ENCODE results near the gene CTRL. TPM values are rescaled to one million over a fixed set of nuclear protein-coding genes. Genes with fewer than 3 reads are reported as not detected.

The CTRL gene
- total and polyA plus RNA-seq, 3 donors from 2014 or later: 0.36 to 1.7 (median 0.62) TPM

GRCh38 chr16:67882374-67883145 is 49.1 kb downstream of the CTRL start:
- intact Hi-C loops (cut with DNase I; ENCODE audit: low total_unique reads): no loop called here
- Histone ChIP-seq H3K4me1 (peaks cover 10% of the 10 kb centered on the region), H3K27me3 (no peaks in the 10 kb centered on the region), H3K9me3 (no peaks in the 10 kb centered on the region), H3K36me3 (ENCODE audit: low read depth, missing control alignments) (no peaks in the 10 kb centered on the region), H3K27ac (no peak overlapping the region), H3K4me3 (no peak overlapping the region)
- no peak for DNase-seq
- TF ChIP-seq, protein P1, sequence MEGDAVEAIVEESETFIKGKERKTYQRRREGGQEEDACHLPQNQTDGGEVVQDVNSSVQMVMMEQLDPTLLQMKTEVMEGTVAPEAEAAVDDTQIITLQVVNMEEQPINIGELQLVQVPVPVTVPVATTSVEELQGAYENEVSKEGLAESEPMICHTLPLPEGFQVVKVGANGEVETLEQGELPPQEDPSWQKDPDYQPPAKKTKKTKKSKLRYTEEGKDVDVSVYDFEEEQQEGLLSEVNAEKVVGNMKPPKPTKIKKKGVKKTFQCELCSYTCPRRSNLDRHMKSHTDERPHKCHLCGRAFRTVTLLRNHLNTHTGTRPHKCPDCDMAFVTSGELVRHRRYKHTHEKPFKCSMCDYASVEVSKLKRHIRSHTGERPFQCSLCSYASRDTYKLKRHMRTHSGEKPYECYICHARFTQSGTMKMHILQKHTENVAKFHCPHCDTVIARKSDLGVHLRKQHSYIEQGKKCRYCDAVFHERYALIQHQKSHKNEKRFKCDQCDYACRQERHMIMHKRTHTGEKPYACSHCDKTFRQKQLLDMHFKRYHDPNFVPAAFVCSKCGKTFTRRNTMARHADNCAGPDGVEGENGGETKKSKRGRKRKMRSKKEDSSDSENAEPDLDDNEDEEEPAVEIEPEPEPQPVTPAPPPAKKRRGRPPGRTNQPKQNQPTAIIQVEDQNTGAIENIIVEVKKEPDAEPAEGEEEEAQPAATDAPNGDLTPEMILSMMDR (IDR thresholded peaks at IDR 0.05): no peak
- no peak for TF ChIP-seq POLR2A (IDR thresholded peaks at IDR 0.05)
- WGBS, 2 donors: 76 to 80% methylated on average over 13 to 18 of the region's 18 CpGs

- intact Hi-C loops (cut with DNase I; ENCODE audit: low total_unique reads): no loop called here
- Histone ChIP-seq H3K4me1 (peaks cover 10% of the 10 kb centered on the region), H3K27me3 (no peaks in the 10 kb centered on the region), H3K27ac (peak overlapping the region in 1 of 2 donors; percentile 29), H3K4me3 (no peak overlapping the region), H3K9me3 (no peaks in the 10 kb centered on the region), H3K36me3 (ENCODE audit: low read depth, missing control alignments) (no peaks in the 10 kb centered on the region)
- 81 to 85% methylated on average over 19 to 21 of the region's 21 CpGs for WGBS, 2 donors
- DNase-seq: peak; percentile 78
- no peak for TF ChIP-seq POLR2A (IDR thresholded peaks at IDR 0.05)
- TF ChIP-seq, protein P1 (IDR thresholded peaks at IDR 0.05): no peak
Observed at GRCh38 chr16:67881621-67882161, 50.0 kb downstream of the CTRL start.

GRCh38 chr16:67880584-67880983 is 51.1 kb downstream of the CTRL start:
- H3K36me3 ChIP-seq (ENCODE audit: low read depth, missing control alignments): no peaks in the 10 kb centered on the region
- no peaks in the 10 kb centered on the region for H3K27me3 ChIP-seq
- H3K4me3 ChIP-seq: no peak overlapping the region
- no peak for DNase-seq
- H3K27ac ChIP-seq: no peak overlapping the region
- 92 to 94% methylated on average over 13 of the region's 13 CpGs for WGBS, 2 donors
- peaks cover 10% of the 10 kb centered on the region for H3K4me1 ChIP-seq
- TF ChIP-seq, protein P1 (IDR thresholded peaks at IDR 0.05): no peak
- no peak for TF ChIP-seq POLR2A (IDR thresholded peaks at IDR 0.05)
- intact Hi-C loops (cut with DNase I; ENCODE audit: low total_unique reads): no loop called here
- no peaks in the 10 kb centered on the region for H3K9me3 ChIP-seq

- H3K4me3 ChIP-seq: no peak overlapping the region
- H3K9me3 ChIP-seq: no peaks in the 10 kb centered on the region
- no peaks in the 10 kb centered on the region for H3K27me3 ChIP-seq
- intact Hi-C loops (cut with DNase I; ENCODE audit: low total_unique reads): no loop called here
- TF ChIP-seq, protein P1 (IDR thresholded peaks at IDR 0.05): no peak
- no peak for TF ChIP-seq POLR2A (IDR thresholded peaks at IDR 0.05)
- H3K36me3 ChIP-seq (ENCODE audit: low read depth, missing control alignments): no peaks in the 10 kb centered on the region
- H3K4me1 ChIP-seq: peaks cover 12% of the 10 kb centered on the region
- no peak overlapping the region for H3K27ac ChIP-seq
- no peak for DNase-seq
- WGBS, 2 donors: 71 to 100% methylated on average over 3 to 5 of the region's 5 CpGs
Observed at GRCh38 chr16:67879936-67880335, 51.7 kb downstream of the CTRL start.

Small RNA genes lying within 50 kb of the gene (small RNA-seq; reads per million reads assigned to genes)
- 0 reads per million in 2 donors for gene NRN1L

Other genes with a start within 250 kb of the CTRL start
- gene GFOD2, start 212.5 kb downstream of the CTRL start, total RNA-seq: 10 to 100 TPM; 18.0 to 20.4 TPM
- gene GFOD2, start 212.5 kb downstream of the CTRL start, polyA plus RNA-seq (ENCODE audit: insufficient read depth, low read depth, low replicate concordance): 23.0 TPM
- 10 to 100 TPM; 23.0 to 25.2 TPM for gene RANBP10, start 125.3 kb downstream of the CTRL start, total RNA-seq
- 23.5 TPM for gene RANBP10, start 125.3 kb downstream of the CTRL start, polyA plus RNA-seq (ENCODE audit: insufficient read depth, low read depth, low replicate concordance)
- 10 to 100 TPM; 31.3 to 40.4 TPM for gene TSNAXIP1, start 125.0 kb downstream of the CTRL start, total RNA-seq
- gene TSNAXIP1, start 125.0 kb downstream of the CTRL start, polyA plus RNA-seq (ENCODE audit: insufficient read depth, low read depth, low replicate concordance): 93.7 TPM
- gene THAP11, start 89.5 kb downstream of the CTRL start, total RNA-seq: 10 to 100 TPM; 56.8 to 59.7 TPM
- gene THAP11, start 89.5 kb downstream of the CTRL start, polyA plus RNA-seq (ENCODE audit: insufficient read depth, low read depth, low replicate concordance): 24.0 TPM
- 100 to 1,000 TPM; 239 to 297 TPM for gene NUTF2, start 84.9 kb downstream of the CTRL start, total RNA-seq
- gene NUTF2, start 84.9 kb downstream of the CTRL start, polyA plus RNA-seq (ENCODE audit: insufficient read depth, low read depth, low replicate concordance): 121 TPM
- 100 to 1,000 TPM; 115 to 154 TPM for gene CENPT, start 84.2 kb downstream of the CTRL start, total RNA-seq
- gene CENPT, start 84.2 kb downstream of the CTRL start, polyA plus RNA-seq (ENCODE audit: insufficient read depth, low read depth, low replicate concordance): 108 TPM
- 100 to 1,000 TPM; 106 to 107 TPM for gene EDC4, start 58.8 kb downstream of the CTRL start, total RNA-seq
- gene EDC4, start 58.8 kb downstream of the CTRL start, polyA plus RNA-seq (ENCODE audit: insufficient read depth, low read depth, low replicate concordance): 96.7 TPM
- gene NRN1L, start 47.0 kb downstream of the CTRL start, total RNA-seq: 1 to 10 TPM; 4.2 to 8.1 TPM
- gene NRN1L, start 47.0 kb downstream of the CTRL start, polyA plus RNA-seq (ENCODE audit: insufficient read depth, low read depth, low replicate concordance): 2.9 TPM
- 10 to 100 TPM; 47.7 to 50.5 TPM for gene PSKH1, start 38.6 kb downstream of the CTRL start, total RNA-seq
- 66.8 TPM for gene PSKH1, start 38.6 kb downstream of the CTRL start, polyA plus RNA-seq (ENCODE audit: insufficient read depth, low read depth, low replicate concordance)
- 10 to 100 TPM; 13.2 to 14.2 TPM for gene PSMB10, start 5.0 kb upstream of the CTRL start, total RNA-seq
- 49.1 TPM for gene PSMB10, start 5.0 kb upstream of the CTRL start, polyA plus RNA-seq (ENCODE audit: insufficient read depth, low read depth, low replicate concordance)
- gene LCAT, start 12.3 kb upstream of the CTRL start, total RNA-seq: 10 to 100 TPM; 20.6 to 25.3 TPM
- 12.9 TPM for gene LCAT, start 12.3 kb upstream of the CTRL start, polyA plus RNA-seq (ENCODE audit: insufficient read depth, low read depth, low replicate concordance)
- 10 to 100 TPM; 64.3 to 68.4 TPM for gene SLC12A4, start 36.8 kb upstream of the CTRL start, total RNA-seq
- gene SLC12A4, start 36.8 kb upstream of the CTRL start, polyA plus RNA-seq (ENCODE audit: insufficient read depth, low read depth, low replicate concordance): 46.7 TPM
- 100 to 1,000 TPM; 127 to 138 TPM for gene DPEP3, start 48.6 kb upstream of the CTRL start, total RNA-seq
- 61.0 TPM for gene DPEP3, start 48.6 kb upstream of the CTRL start, polyA plus RNA-seq (ENCODE audit: insufficient read depth, low read depth, low replicate concordance)
- 1 to 10 TPM; 2.7 to 3.0 TPM for gene DPEP2, start 67.6 kb upstream of the CTRL start, total RNA-seq
- 5.9 TPM for gene DPEP2, start 67.6 kb upstream of the CTRL start, polyA plus RNA-seq (ENCODE audit: insufficient read depth, low read depth, low replicate concordance)
- gene DPEP2NB, start 84.0 kb upstream of the CTRL start, total RNA-seq: 1 to 10 TPM; 2.4 to 4.1 TPM
- gene DPEP2NB, start 84.0 kb upstream of the CTRL start, polyA plus RNA-seq (ENCODE audit: insufficient read depth, low read depth, low replicate concordance): 3.2 TPM
- gene DDX28, start 91.4 kb upstream of the CTRL start, total RNA-seq: 10 to 100 TPM; 19.1 to 19.9 TPM
- gene DDX28, start 91.4 kb upstream of the CTRL start, polyA plus RNA-seq (ENCODE audit: insufficient read depth, low read depth, low replicate concordance): 18.6 TPM
- 10 to 100 TPM; 24.6 to 32.4 TPM for gene DUS2, start 91.4 kb upstream of the CTRL start, total RNA-seq
- gene DUS2, start 91.4 kb upstream of the CTRL start, polyA plus RNA-seq (ENCODE audit: insufficient read depth, low read depth, low replicate concordance): 62.5 TPM
- gene NFATC3, start 153.5 kb upstream of the CTRL start, total RNA-seq: 100 to 1,000 TPM in 1 of 2 donors, 10 to 100 TPM in 1; 94.7 to 115 TPM
- 78.0 TPM for gene NFATC3, start 153.5 kb upstream of the CTRL start, polyA plus RNA-seq (ENCODE audit: insufficient read depth, low read depth, low replicate concordance)

Data from testis (tissue), 3 donors.